ENCODE results near the gene AATK.

AATK gene

GRCh38 chr17:81102869-81103268, 63.2 kb downstream of the AATK start:
- H3K4me3 Mint-ChIP-seq, result no peak overlapping the region
- no peak overlapping the region for H3K27ac Mint-ChIP-seq
- H3K36me3 Mint-ChIP-seq (ENCODE audit: insufficient read depth), result peaks cover 7% of the 10 kb centered on the region
- DNase-seq (no peak), ATAC-seq (replicated peaks) (no peak)
- peaks cover 4 to 8% of the 10 kb centered on the region in 2 donors for H3K4me1 Mint-ChIP-seq (ENCODE audit: low read depth in 2 of 2)
- no peaks in the 10 kb centered on the region for H3K9me3 Mint-ChIP-seq
- H3K27me3 Mint-ChIP-seq, result no peaks in the 10 kb centered on the region

GRCh38 chr17:81102352-81102751, 63.7 kb downstream of the AATK start:
- Mint-ChIP-seq H3K27ac (no peak overlapping the region), H3K4me1 (ENCODE audit: low read depth in 2 of 2) (peaks cover 4 to 11% of the 10 kb centered on the region in 2 donors), H3K36me3 (ENCODE audit: insufficient read depth) (peaks cover 7% of the 10 kb centered on the region), H3K27me3 (no peaks in the 10 kb centered on the region), H3K4me3 (no peak overlapping the region), H3K9me3 (no peaks in the 10 kb centered on the region)
- DNase-seq (no peak), ATAC-seq (replicated peaks) (no peak)

- no peak overlapping the region for H3K4me3 Mint-ChIP-seq
- no peak overlapping the region for H3K27ac Mint-ChIP-seq
- DNase-seq (peak; percentile 89 to 92 (median 90)), ATAC-seq (replicated peaks) (peak; percentile 95)
- no peaks in the 10 kb centered on the region for H3K9me3 Mint-ChIP-seq
- H3K27me3 Mint-ChIP-seq, result no peaks in the 10 kb centered on the region
- H3K36me3 Mint-ChIP-seq (ENCODE audit: insufficient read depth), result peaks cover 7% of the 10 kb centered on the region
- peaks cover 6 to 14% of the 10 kb centered on the region in 2 donors for H3K4me1 Mint-ChIP-seq (ENCODE audit: low read depth in 2 of 2)
These were observed 64.3 kb downstream of the AATK start for GRCh38 chr17:81101614-81102306.

DNA sequence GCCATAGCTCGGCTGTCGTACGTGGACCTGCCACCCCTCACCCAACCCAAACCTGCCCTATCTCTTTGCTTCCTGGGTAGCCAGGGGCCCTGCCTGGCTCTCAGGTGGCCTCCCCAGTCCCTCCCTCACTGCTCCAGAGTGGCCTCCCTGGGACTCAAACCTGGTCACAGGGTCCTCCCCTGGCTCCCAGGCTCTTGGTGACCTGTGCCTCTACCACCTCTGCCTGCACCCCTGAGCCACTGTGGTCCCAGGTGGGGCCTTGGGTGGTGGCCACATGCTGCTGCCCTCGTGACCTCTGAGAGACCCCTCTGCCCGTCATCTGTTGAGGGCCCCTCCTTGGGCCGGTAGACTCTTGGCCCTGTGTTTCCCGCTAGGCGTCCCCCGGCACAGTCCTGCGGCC, 65.4 kb downstream of the AATK start:
- no peak for ATAC-seq (replicated peaks)
- no peak for DNase-seq
- no peaks in the 10 kb centered on the region for H3K27me3 Mint-ChIP-seq
- H3K4me1 Mint-ChIP-seq (ENCODE audit: low read depth in 2 of 2), result peaks cover 17 to 24% of the 10 kb centered on the region in 2 donors
- no peaks in the 10 kb centered on the region for H3K9me3 Mint-ChIP-seq
- H3K4me3 Mint-ChIP-seq, result no peak overlapping the region
- peaks cover 7% of the 10 kb centered on the region for H3K36me3 Mint-ChIP-seq (ENCODE audit: insufficient read depth)
- H3K27ac Mint-ChIP-seq, result peak overlapping the region; percentile 38

DNA sequence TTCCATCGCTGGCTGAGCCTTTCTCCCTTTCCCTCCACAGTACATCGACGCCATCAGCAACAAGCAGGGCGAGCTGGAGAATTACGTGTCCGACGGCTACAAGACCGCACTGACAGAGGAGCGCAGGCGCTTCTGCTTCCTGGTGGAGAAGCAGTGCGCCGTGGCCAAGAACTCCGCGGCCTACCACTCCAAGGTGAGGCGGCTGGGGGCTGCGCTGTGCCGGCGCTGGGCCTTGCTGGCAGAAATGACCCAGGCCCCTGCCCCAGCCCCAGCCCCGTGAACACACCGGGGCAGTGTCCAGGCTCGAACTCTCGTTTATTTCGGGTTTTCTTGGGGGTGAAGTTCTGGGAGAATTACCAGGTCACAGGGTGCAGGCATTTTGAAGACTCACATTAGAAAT, 66.1 kb downstream of the AATK start:
- ATAC-seq (replicated peaks), result no peak
- Mint-ChIP-seq H3K27ac (peak overlapping the region; percentile 38), H3K9me3 (no peaks in the 10 kb centered on the region), H3K27me3 (no peaks in the 10 kb centered on the region), H3K36me3 (ENCODE audit: insufficient read depth) (peaks cover 9% of the 10 kb centered on the region), H3K4me1 (ENCODE audit: low read depth in 2 of 2) (peaks cover 25 to 32% of the 10 kb centered on the region in 2 donors), H3K4me3 (peak overlapping the region in 1 of 2 donors; percentile 31)
- DNase-seq, result no peak

DNA sequence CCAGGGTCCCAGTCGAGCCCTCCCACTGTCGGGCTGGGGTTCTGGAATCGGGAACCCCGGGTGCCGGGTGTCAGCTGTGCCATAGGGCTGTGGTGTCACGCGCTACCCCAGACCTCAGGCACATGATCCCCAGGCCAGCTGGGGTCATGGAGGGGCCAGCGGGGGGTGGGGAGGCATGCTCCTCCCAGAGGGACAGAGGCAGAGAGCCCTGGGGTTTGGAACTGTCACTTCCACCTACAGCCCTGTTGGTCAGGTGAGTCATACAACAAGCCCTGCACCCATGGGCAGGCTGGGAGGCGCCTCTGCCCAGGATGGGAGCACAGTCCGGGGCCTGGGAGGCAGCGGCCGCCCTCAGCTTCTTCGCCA, 68.1 kb downstream of the AATK start:
- ATAC-seq (replicated peaks), result no peak
- H3K9me3 Mint-ChIP-seq, result no peaks in the 10 kb centered on the region
- H3K4me3 Mint-ChIP-seq, result peak overlapping the region in 1 of 2 donors; percentile 83
- peaks cover 16% of the 10 kb centered on the region for H3K36me3 Mint-ChIP-seq (ENCODE audit: insufficient read depth)
- H3K27me3 Mint-ChIP-seq, result no peaks in the 10 kb centered on the region
- no peak for DNase-seq
- H3K4me1 Mint-ChIP-seq (ENCODE audit: low read depth in 2 of 2), result peaks cover 32 to 47% of the 10 kb centered on the region in 2 donors
- H3K27ac Mint-ChIP-seq, result peak overlapping the region; percentile 28 to 98

DNA sequence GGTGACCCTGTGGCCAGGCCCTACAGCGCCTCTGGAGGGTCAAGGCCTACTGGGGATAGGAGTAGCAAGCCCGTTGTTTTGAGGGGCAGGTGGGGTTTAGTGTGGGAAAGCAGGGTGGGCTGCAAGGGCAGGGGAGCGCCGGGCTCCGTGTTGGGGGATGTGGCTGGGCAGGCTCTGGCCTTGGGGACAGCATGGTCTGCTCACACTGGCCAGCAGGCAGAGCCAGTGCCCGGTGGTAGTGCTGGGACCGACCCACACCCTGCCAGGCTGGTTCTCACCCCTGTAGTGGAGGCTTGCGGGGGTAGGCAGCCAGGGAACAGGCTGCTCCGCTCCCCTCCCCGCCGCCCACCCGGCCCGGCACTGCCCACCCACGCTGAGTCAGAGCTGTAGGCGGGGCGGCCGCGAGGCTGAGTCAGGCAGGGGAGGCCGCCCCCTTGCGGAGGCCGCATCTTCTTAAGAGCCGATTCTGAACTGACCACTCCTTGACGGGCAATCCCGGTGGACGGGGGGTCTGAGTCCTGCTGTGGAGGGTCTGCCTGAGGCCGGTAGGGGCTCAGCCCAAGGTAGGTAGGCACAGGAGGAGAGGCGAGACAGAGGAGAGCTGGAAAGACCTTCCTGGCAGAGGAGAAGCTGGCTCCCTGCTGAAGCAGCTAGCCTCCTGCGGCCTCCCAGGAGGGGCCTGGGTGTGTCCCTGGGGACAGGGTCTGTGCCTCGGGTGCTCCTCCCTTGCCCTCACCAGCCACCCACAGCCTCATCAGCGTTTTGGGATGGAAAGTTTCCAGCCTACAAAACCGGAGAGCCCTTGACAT, 68.7 kb downstream of the AATK start:
- peak overlapping the region; percentile 65 to 83 for H3K4me3 Mint-ChIP-seq
- ATAC-seq (replicated peaks), result no peak
- peak; percentile 50 to 60 (median 58) for DNase-seq
- peak overlapping the region; percentile 28 to 98 for H3K27ac Mint-ChIP-seq
- H3K27me3 Mint-ChIP-seq, result no peaks in the 10 kb centered on the region
- H3K4me1 Mint-ChIP-seq (ENCODE audit: low read depth in 2 of 2), result peaks cover 32 to 49% of the 10 kb centered on the region in 2 donors
- H3K36me3 Mint-ChIP-seq (ENCODE audit: insufficient read depth), result peaks cover 16% of the 10 kb centered on the region
- H3K9me3 Mint-ChIP-seq, result no peaks in the 10 kb centered on the region

- Mint-ChIP-seq H3K4me3 (peak overlapping the region; percentile 65 to 83), H3K4me1 (ENCODE audit: low read depth in 2 of 2) (peaks cover 32 to 47% of the 10 kb centered on the region in 2 donors), H3K27ac (peak overlapping the region in 1 of 2 donors; percentile 98), H3K27me3 (no peaks in the 10 kb centered on the region), H3K9me3 (no peaks in the 10 kb centered on the region), H3K36me3 (ENCODE audit: insufficient read depth) (peaks cover 16% of the 10 kb centered on the region)
- ATAC-seq (replicated peaks), result no peak
- no peak for DNase-seq
These were observed 69.3 kb downstream of the AATK start for GRCh38 chr17:81096741-81097133.

GRCh38 chr17:81095383-81095762, 70.6 kb downstream of the AATK start:
- Mint-ChIP-seq H3K27ac (peak overlapping the region; percentile 94 to 98), H3K27me3 (no peaks in the 10 kb centered on the region), H3K9me3 (no peaks in the 10 kb centered on the region), H3K4me1 (ENCODE audit: low read depth in 2 of 2) (peaks cover 32 to 48% of the 10 kb centered on the region in 2 donors), H3K4me3 (peak overlapping the region; percentile 69 to 83), H3K36me3 (ENCODE audit: insufficient read depth) (peaks cover 16% of the 10 kb centered on the region)
- DNase-seq (peak in 1 of 3 experiments; percentile 27), ATAC-seq (replicated peaks) (peak; percentile 16)

GRCh38 chr17:81094509-81095382, 71.3 kb downstream of the AATK start:
- Mint-ChIP-seq H3K4me3 (peak overlapping the region; percentile 69 to 83), H3K27ac (peak overlapping the region; percentile 94 to 98), H3K4me1 (ENCODE audit: low read depth in 2 of 2) (peaks cover 32 to 50% of the 10 kb centered on the region in 2 donors), H3K27me3 (no peaks in the 10 kb centered on the region), H3K36me3 (ENCODE audit: insufficient read depth) (peaks cover 13% of the 10 kb centered on the region), H3K9me3 (no peaks in the 10 kb centered on the region)
- ATAC-seq (replicated peaks) (peak; percentile 91), DNase-seq (peak; percentile 94 to 98 (median 96))

- H3K36me3 Mint-ChIP-seq (ENCODE audit: insufficient read depth), result peaks cover 12% of the 10 kb centered on the region
- peaks cover 28 to 48% of the 10 kb centered on the region in 2 donors for H3K4me1 Mint-ChIP-seq (ENCODE audit: low read depth in 2 of 2)
- no peaks in the 10 kb centered on the region for H3K27me3 Mint-ChIP-seq
- ATAC-seq (replicated peaks) (no peak), DNase-seq (no peak)
- peak overlapping the region; percentile 94 to 98 for H3K27ac Mint-ChIP-seq
- no peaks in the 10 kb centered on the region for H3K9me3 Mint-ChIP-seq
- peak overlapping the region; percentile 69 to 83 for H3K4me3 Mint-ChIP-seq
These were observed 72.2 kb downstream of the AATK start for GRCh38 chr17:81093619-81094508.

- no peaks in the 10 kb centered on the region for H3K27me3 Mint-ChIP-seq
- no peak for DNase-seq
- peaks cover 28 to 46% of the 10 kb centered on the region in 2 donors for H3K4me1 Mint-ChIP-seq (ENCODE audit: low read depth in 2 of 2)
- peaks cover 12% of the 10 kb centered on the region for H3K36me3 Mint-ChIP-seq (ENCODE audit: insufficient read depth)
- no peaks in the 10 kb centered on the region for H3K9me3 Mint-ChIP-seq
- H3K4me3 Mint-ChIP-seq, result no peak overlapping the region
- ATAC-seq (replicated peaks), result no peak
- peak overlapping the region in 1 of 2 donors; percentile 98 for H3K27ac Mint-ChIP-seq
These were observed 73.4 kb downstream of the AATK start for GRCh38 chr17:81092518-81093095.
